IMR-90 (cell line): ENCODE measurements around the gene FGGY. TPM values are rescaled to one million over a fixed set of nuclear protein-coding genes. Genes with fewer than 3 reads are reported as not detected.

Experiments used
- ATAC-seq: fragments of 200-7000 bp; cut with Tn5 transposase; 2 replicates; pipeline ENCODE4 v1.9.1; 2020; ENCODE audit warnings: low read depth, mild to moderate bottlenecking, moderate library complexity
- BruUV-seq: library from RNA; stranded (reverse); fragments of 400-500 nt; replicated peaks from 2 replicates; lab custom pipeline; 2021; lab: Mats Ljungman, UMichigan
- CTCF ChIA-PET: fragments of 300-600 bp; formaldehyde crosslinking; extraction: SDS; loops from one replicate; lab custom pipeline; 2021; ENCODE audit warnings: antibody characterized with exemption; lab: Yijun Ruan, JAX
- POLR2A ChIA-PET: fragments of 300-600 bp; sonication (Branson Sonifier 250); formaldehyde crosslinking; loops from one replicate; lab custom pipeline; 2022; ENCODE audit warnings: antibody characterized with exemption; ENCODE audit not compliant: unreplicated experiment; lab: Charles Lee
- DNase-seq: peaks from one replicate; pipeline ENCODE4 v3.0.0; 2013
- H2AFZ ChIP-seq: replicated peaks from 2 replicates; pipeline ENCODE3; 2013; ENCODE audit warnings: low read length, mild to moderate bottlenecking; ENCODE audit not compliant: poor library complexity
- H2AK5ac ChIP-seq: 2 replicates; pipeline ENCODE4 v1.6.1; 2013; ENCODE audit warnings: low read depth, low read length, inconsistent platforms
- H2AK9ac ChIP-seq: replicated peaks from 2 replicates; pipeline ENCODE3; 2013; ENCODE audit warnings: mild to moderate bottlenecking, low read depth, low read length, moderate library complexity; ENCODE audit not compliant: poor library complexity
- H2BK120ac ChIP-seq: 2 replicates; pipeline ENCODE4 v1.6.1; 2013; ENCODE audit warnings: low read depth, low read length, inconsistent platforms
- H2BK15ac ChIP-seq: 3 replicates; pipeline ENCODE4 v1.6.1; 2013; ENCODE audit warnings: low read depth, low read length, inconsistent platforms
- H2BK20ac ChIP-seq: 2 replicates; pipeline ENCODE4 v1.6.1; 2013; ENCODE audit warnings: low read depth, mild to moderate bottlenecking, inconsistent platforms, low read length, moderate library complexity
- H2BK5ac ChIP-seq: 2 replicates; pipeline ENCODE4 v1.6.1; 2013; ENCODE audit warnings: mild to moderate bottlenecking, low read depth, low read length, inconsistent platforms; ENCODE audit not compliant: poor library complexity, severe bottlenecking
- H3K14ac ChIP-seq: replicated peaks from 2 replicates; pipeline ENCODE4 v1.6.1; 2013; ENCODE audit warnings: low read depth, low read length, inconsistent platforms
- H3K18ac ChIP-seq: 2 replicates; pipeline ENCODE4 v1.6.1; 2013; ENCODE audit warnings: low read depth, low read length, control low read depth
- H3K23ac ChIP-seq: 2 replicates; pipeline ENCODE4 v1.6.1; 2013; ENCODE audit warnings: low read depth, low read length, inconsistent platforms
- H3K27ac ChIP-seq: 2 replicates; pipeline ENCODE4 v1.5.1; 2013; ENCODE audit warnings: mild to moderate bottlenecking, control low read depth, low read length; ENCODE audit not compliant: insufficient read depth
- H3K27me3 ChIP-seq: 2 replicates; pipeline ENCODE4 v1.6.1; 2013; ENCODE audit warnings: low read length; ENCODE audit not compliant: control insufficient read depth, insufficient read depth
- H3K36me3 ChIP-seq: 2 replicates; pipeline ENCODE4 v1.6.1; 2013; ENCODE audit warnings: low read length, mixed read lengths; ENCODE audit not compliant: control insufficient read depth, insufficient read depth
- H3K4ac ChIP-seq: 2 replicates; pipeline ENCODE4 v1.6.1; 2013; ENCODE audit warnings: low read depth, low read length, inconsistent platforms
- H3K4me1 ChIP-seq: 2 replicates; pipeline ENCODE4 v1.6.1; 2013; ENCODE audit warnings: low read length, mixed read lengths; ENCODE audit not compliant: control insufficient read depth, insufficient read depth
- H3K4me2 ChIP-seq: 2 replicates; pipeline ENCODE4 v1.6.1; 2013; ENCODE audit warnings: low read depth, mild to moderate bottlenecking, control low read depth, low read length, moderate library complexity
- H3K4me3 ChIP-seq: 2 replicates; pipeline ENCODE4 v1.5.1; 2013; ENCODE audit warnings: low read depth, mild to moderate bottlenecking, control low read depth, low read length, moderate library complexity; ENCODE audit not compliant: insufficient read depth
- H3K56ac ChIP-seq: 2 replicates; pipeline ENCODE4 v1.6.1; 2013; ENCODE audit warnings: low read length, inconsistent platforms; ENCODE audit not compliant: insufficient read depth; ENCODE audit errors: extremely low read depth
- H3K79me1 ChIP-seq, 2 experiments: 2 replicates each; pipeline ENCODE4 v1.6.1; 2013; ENCODE audit warnings: low read length in 2 of 2, inconsistent platforms in 1 of 2, low read depth in 1 of 2
- H3K9ac ChIP-seq: 2 replicates; pipeline ENCODE4 v1.6.1; 2013; ENCODE audit warnings: low read depth, low read length, control low read depth
- H3K9me1 ChIP-seq: 2 replicates; pipeline ENCODE4 v1.6.1; 2013; ENCODE audit warnings: low read length, inconsistent platforms; ENCODE audit not compliant: insufficient read depth
- H3K9me3 ChIP-seq: 2 replicates; pipeline ENCODE4 v1.6.1; 2013; ENCODE audit warnings: low read length; ENCODE audit not compliant: control insufficient read depth, insufficient read depth
- H4K20me1 ChIP-seq: 2 replicates; pipeline ENCODE4 v1.6.1; 2013; ENCODE audit warnings: low read length, inconsistent platforms; ENCODE audit not compliant: insufficient read depth
- H4K5ac ChIP-seq: 2 replicates; pipeline ENCODE4 v1.6.1; 2013; ENCODE audit warnings: mild to moderate bottlenecking, low read depth, low read length, control low read depth
- H4K8ac ChIP-seq, 2 experiments: 2 replicates each; pipeline ENCODE4 v1.6.1; 2013; ENCODE audit warnings: low read depth in 2 of 2, low read length in 2 of 2, control low read depth in 1 of 2, inconsistent platforms in 1 of 2
- H4K91ac ChIP-seq: 2 replicates; pipeline ENCODE4 v1.6.1; 2013; ENCODE audit warnings: low read depth, low read length, inconsistent platforms; ENCODE audit not compliant: insufficient read depth
- BHLHE40 ChIP-seq: fragments of 150-350 bp; IDR thresholded peaks from 2 replicates; pipeline ENCODE4 v1.6.1; 2016; ENCODE audit warnings: mild to moderate bottlenecking, low read depth, low read length
- CEBPB ChIP-seq: IDR thresholded peaks from 2 replicates; pipeline ENCODE4 v1.6.1; 2012; ENCODE audit warnings: low read depth, low read length, improper control_type of control experiment
- CHD1 ChIP-seq: IDR thresholded peaks from 2 replicates; pipeline ENCODE4 v1.6.1; 2012; ENCODE audit warnings: low read depth, low read length, improper control_type of control experiment
- FOS ChIP-seq: fragments of 150-350 bp; IDR thresholded peaks from 2 replicates; pipeline ENCODE4 v1.6.1; 2016; ENCODE audit warnings: low read depth, low read length
- MAFK ChIP-seq: IDR thresholded peaks from 2 replicates; pipeline ENCODE4 v1.6.1; 2012; ENCODE audit warnings: low read depth, low read length, improper control_type of control experiment
- MAZ ChIP-seq: IDR thresholded peaks from 2 replicates; pipeline ENCODE4 v1.6.1; 2012; ENCODE audit warnings: low read depth, mild to moderate bottlenecking, low read length, improper control_type of control experiment, moderate library complexity, borderline replicate concordance
- MXI1 ChIP-seq: IDR thresholded peaks from 2 replicates; pipeline ENCODE4 v1.6.1; 2012; ENCODE audit warnings: low read depth, mild to moderate bottlenecking, low read length, moderate library complexity, borderline replicate concordance
- NFE2L2 ChIP-seq: fragments of 150-350 bp; IDR thresholded peaks from 2 replicates; pipeline ENCODE4 v1.6.1; 2016; ENCODE audit warnings: low read depth, mild to moderate bottlenecking, low read length
- POLR2A ChIP-seq: IDR thresholded peaks from 2 replicates; pipeline ENCODE4 v1.6.1; 2012; ENCODE audit warnings: mild to moderate bottlenecking, low read depth, low read length
- RAD21 ChIP-seq: IDR thresholded peaks from 2 replicates; pipeline ENCODE4 v1.6.1; 2012; ENCODE audit warnings: low read length, improper control_type of control experiment
- RCOR1 ChIP-seq: IDR thresholded peaks from 2 replicates; pipeline ENCODE4 v1.6.1; 2012; ENCODE audit warnings: mild to moderate bottlenecking, low read length, improper control_type of control experiment; ENCODE audit not compliant: insufficient replicate concordance
- RFX5 ChIP-seq: IDR thresholded peaks from 2 replicates; pipeline ENCODE4 v1.8.0; 2012; ENCODE audit warnings: low read depth, mild to moderate bottlenecking, low read length, moderate library complexity
- SMC3 ChIP-seq: fragments of 150-350 bp; IDR thresholded peaks from 2 replicates; pipeline ENCODE4 v1.6.1; 2016; ENCODE audit warnings: low read depth, mild to moderate bottlenecking, antibody characterized with exemption, low read length, moderate library complexity
- WGBS, 2 experiments: methylation state at CpG; one replicate each; pipeline versions ENCODE4 v1.1.5 to v1.1.7; 2013; ENCODE audit warnings: missing lambda C conversion rate in 2 of 2; ENCODE audit not compliant: insufficient read length in 1 of 2; ENCODE audit errors: extremely low coverage in 2 of 2; 5-methylcytosine and 5-hydroxymethylcytosine counted together
- dilution Hi-C: fragments of 300-500 bp; cut with HindIII; formaldehyde crosslinking; loops from one replicate; pipeline ENCODE4 v1.14.3; 2018; ENCODE audit warnings: low sequenced_read_pairs; ENCODE audit not compliant: unreplicated experiment
- in situ Hi-C: fragments of 300-500 bp; cut with MboI; formaldehyde crosslinking; loops from 3 replicates; pipeline ENCODE4 v1.14.3; 2019; ENCODE audit warnings: low sequenced_read_pairs, inconsistent platforms, mixed read lengths
- intact Hi-C: fragments of 100-400 bp; cut with micrococcal nuclease; formaldehyde crosslinking; loops from 2 replicates; pipeline ENCODE4 v1.10.0; 2022
- polyA plus RNA-seq, 3 experiments: library from polyadenylated mRNA; depleted of rRNA; stranded (reverse); fragments of >200 nt; gene quantifications; 2 replicates each; pipeline ENCODE4 v1.2.3, GENCODE V29; 2012; ENCODE audit warnings: low replicate concordance in 1 of 3
- total RNA-seq: library from RNA; depleted of rRNA; stranded (reverse); fragments of >200 nt; gene quantifications from 2 replicates; pipeline ENCODE4 v1.2.3, GENCODE V29; 2012
- TF ChIP-seq, protein P1 (sequence below): fragments of 150-350 bp; IDR thresholded peaks from 2 replicates; pipeline ENCODE4 v1.6.1; 2016; ENCODE audit warnings: low read depth, mild to moderate bottlenecking, low read length, moderate library complexity, borderline replicate concordance
- TF ChIP-seq, protein P2 (sequence below): fragments of 150-350 bp; IDR thresholded peaks from 2 replicates; pipeline ENCODE4 v1.6.1; 2017; ENCODE audit warnings: mild to moderate bottlenecking, antibody characterized with exemption, low read length, low read depth
- TF ChIP-seq, protein P3 (sequence below): conservative IDR thresholded peaks from 2 replicates; pipeline ENCODE4 v1.5.1; 2012; ENCODE audit warnings: mild to moderate bottlenecking, low read depth, low read length, improper control_type of control experiment

FGGY gene
- total and polyA plus RNA-seq, 2 of the 4 experiments (the other 2 are of a cell fraction), result 5.6 to 14.0 TPM

DNA sequence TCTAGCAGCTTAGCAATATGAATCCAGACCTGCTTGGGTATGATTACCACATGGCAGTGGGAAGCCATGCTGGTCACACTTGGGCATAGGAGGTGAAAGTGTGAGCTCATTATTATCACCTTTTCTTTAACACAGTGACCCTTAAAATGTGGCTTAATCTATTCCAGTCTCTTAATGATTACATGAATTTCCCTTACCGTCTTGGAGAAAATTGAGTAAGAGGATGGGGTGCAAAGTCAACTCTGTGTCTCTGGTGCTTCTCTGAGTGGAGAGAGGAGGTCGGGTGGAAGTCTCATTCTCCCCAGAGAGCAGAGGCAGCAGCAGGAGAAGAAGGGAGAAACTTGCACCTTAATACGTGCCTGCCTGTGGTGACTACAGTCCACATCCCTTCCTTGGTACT is 91.3 kb downstream of the FGGY start:
- no peak overlapping the region for H4K8ac ChIP-seq
- H3K23ac ChIP-seq, result no peak overlapping the region
- no peak overlapping the region for H2BK20ac ChIP-seq
- H3K9me1 ChIP-seq, result no peaks in the 10 kb centered on the region
- no peaks in the 10 kb centered on the region for H3K27me3 ChIP-seq
- H3K9me3 ChIP-seq, result no peaks in the 10 kb centered on the region
- peaks cover 3% of the 10 kb centered on the region for H3K4me1 ChIP-seq
- H3K27ac ChIP-seq, result no peak overlapping the region
- no peak overlapping the region for H4K5ac ChIP-seq
- no peak overlapping the region for H3K56ac ChIP-seq
- H2BK120ac ChIP-seq, result no peak overlapping the region
- dilution Hi-C loops, result no loop called here
- ChIA-PET POLR2A (no interaction called here), CTCF (no interaction called here)
- ATAC-seq, result no peak
- H4K91ac ChIP-seq, result no peak overlapping the region
- no peak overlapping the region; the same call in 1 of the 2 replicates for H3K18ac ChIP-seq
- no peak overlapping the region for H2BK15ac ChIP-seq
- H3K36me3 ChIP-seq, result no peaks in the 10 kb centered on the region
- no peak overlapping the region for H2AFZ ChIP-seq
- WGBS, 2 experiments, result no CpG with 5 or more reads among the region's 3 CpGs
- no peak overlapping the region for H2AK9ac ChIP-seq
- H3K79me1 ChIP-seq, result no peaks in the 10 kb centered on the region
- DNase-seq, result no peak
- no peak overlapping the region for H3K4me3 ChIP-seq
- no TSS peak for BruUV-seq
- H3K9ac ChIP-seq, result no peak overlapping the region
- no peak overlapping the region for H3K4me2 ChIP-seq
- intact Hi-C loops, result no loop called here
- in situ Hi-C loops, result no loop called here
- peak overlapping the region; percentile 29; the same call in 1 of the 2 replicates for H2AK5ac ChIP-seq
- H3K14ac ChIP-seq, result no peak overlapping the region
- H3K4ac ChIP-seq, result no peak overlapping the region
- no peak overlapping the region for H2BK5ac ChIP-seq
- no peaks in the 10 kb centered on the region for H4K20me1 ChIP-seq
- no peak for TF ChIP-seq SMC3
- TF ChIP-seq NFE2L2, result no peak
- no peak for TF ChIP-seq MAZ
- no peak for TF ChIP-seq FOS
- TF ChIP-seq, protein P1, sequence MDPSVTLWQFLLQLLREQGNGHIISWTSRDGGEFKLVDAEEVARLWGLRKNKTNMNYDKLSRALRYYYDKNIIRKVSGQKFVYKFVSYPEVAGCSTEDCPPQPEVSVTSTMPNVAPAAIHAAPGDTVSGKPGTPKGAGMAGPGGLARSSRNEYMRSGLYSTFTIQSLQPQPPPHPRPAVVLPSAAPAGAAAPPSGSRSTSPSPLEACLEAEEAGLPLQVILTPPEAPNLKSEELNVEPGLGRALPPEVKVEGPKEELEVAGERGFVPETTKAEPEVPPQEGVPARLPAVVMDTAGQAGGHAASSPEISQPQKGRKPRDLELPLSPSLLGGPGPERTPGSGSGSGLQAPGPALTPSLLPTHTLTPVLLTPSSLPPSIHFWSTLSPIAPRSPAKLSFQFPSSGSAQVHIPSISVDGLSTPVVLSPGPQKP, result no peak
- TF ChIP-seq, protein P2, sequence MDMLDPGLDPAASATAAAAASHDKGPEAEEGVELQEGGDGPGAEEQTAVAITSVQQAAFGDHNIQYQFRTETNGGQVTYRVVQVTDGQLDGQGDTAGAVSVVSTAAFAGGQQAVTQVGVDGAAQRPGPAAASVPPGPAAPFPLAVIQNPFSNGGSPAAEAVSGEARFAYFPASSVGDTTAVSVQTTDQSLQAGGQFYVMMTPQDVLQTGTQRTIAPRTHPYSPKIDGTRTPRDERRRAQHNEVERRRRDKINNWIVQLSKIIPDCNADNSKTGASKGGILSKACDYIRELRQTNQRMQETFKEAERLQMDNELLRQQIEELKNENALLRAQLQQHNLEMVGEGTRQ, result no peak
- TF ChIP-seq CEBPB, result no peak
- TF ChIP-seq RAD21, result no peak
- no peak for TF ChIP-seq MXI1
- no peak for TF ChIP-seq RCOR1
- TF ChIP-seq BHLHE40, result no peak
- TF ChIP-seq RFX5, result no peak
- no peak for TF ChIP-seq CHD1
- TF ChIP-seq, protein P3, sequence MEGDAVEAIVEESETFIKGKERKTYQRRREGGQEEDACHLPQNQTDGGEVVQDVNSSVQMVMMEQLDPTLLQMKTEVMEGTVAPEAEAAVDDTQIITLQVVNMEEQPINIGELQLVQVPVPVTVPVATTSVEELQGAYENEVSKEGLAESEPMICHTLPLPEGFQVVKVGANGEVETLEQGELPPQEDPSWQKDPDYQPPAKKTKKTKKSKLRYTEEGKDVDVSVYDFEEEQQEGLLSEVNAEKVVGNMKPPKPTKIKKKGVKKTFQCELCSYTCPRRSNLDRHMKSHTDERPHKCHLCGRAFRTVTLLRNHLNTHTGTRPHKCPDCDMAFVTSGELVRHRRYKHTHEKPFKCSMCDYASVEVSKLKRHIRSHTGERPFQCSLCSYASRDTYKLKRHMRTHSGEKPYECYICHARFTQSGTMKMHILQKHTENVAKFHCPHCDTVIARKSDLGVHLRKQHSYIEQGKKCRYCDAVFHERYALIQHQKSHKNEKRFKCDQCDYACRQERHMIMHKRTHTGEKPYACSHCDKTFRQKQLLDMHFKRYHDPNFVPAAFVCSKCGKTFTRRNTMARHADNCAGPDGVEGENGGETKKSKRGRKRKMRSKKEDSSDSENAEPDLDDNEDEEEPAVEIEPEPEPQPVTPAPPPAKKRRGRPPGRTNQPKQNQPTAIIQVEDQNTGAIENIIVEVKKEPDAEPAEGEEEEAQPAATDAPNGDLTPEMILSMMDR, result no peak
- no peak for TF ChIP-seq POLR2A
- TF ChIP-seq MAFK, result no peak
